ENCODE data around the gene FANCC. TPM values are rescaled to one million over a fixed set of nuclear protein-coding genes. Genes with fewer than 3 reads are reported as not detected.

FANCC gene
- total and polyA plus RNA-seq, 2 of the 4 experiments (the other 2 are of a cell fraction) = 4.7 to 6.3 TPM

- no peak overlapping the region for H4K8ac ChIP-seq (ENCODE audit: low read depth in 2 of 2, low read length in 2 of 2)
- no peak overlapping the region for H4K91ac ChIP-seq (ENCODE audit: insufficient read depth, low read depth, low read length)
- H3K4ac ChIP-seq (ENCODE audit: low read depth, low read length) = no peak overlapping the region
- WGBS, 2 experiments (ENCODE audit: extremely low coverage in 2 of 2, insufficient read length in 1 of 2) = 92% methylated on average over 6 of the region's 18 CpGs; no CpG with 5 or more reads in 1 of the 2 experiments
- no peak overlapping the region for H3K4me3 ChIP-seq (ENCODE audit: insufficient read depth, low read depth, low read length)
- no peak overlapping the region for H3K27ac ChIP-seq (ENCODE audit: insufficient read depth, low read length)
- H3K9me1 ChIP-seq (ENCODE audit: insufficient read depth, low read length) = no peaks in the 10 kb centered on the region
- H3K18ac ChIP-seq (ENCODE audit: low read depth, low read length) = no peak overlapping the region
- no peak overlapping the region for H2BK120ac ChIP-seq (ENCODE audit: low read depth, low read length)
- H3K36me3 ChIP-seq (ENCODE audit: control insufficient read depth, insufficient read depth, low read length) = no peaks in the 10 kb centered on the region
- H3K79me1 ChIP-seq (ENCODE audit: low read depth in 1 of 2, low read length in 2 of 2) = no peaks in the 10 kb centered on the region
- no TSS peak for BruUV-seq (replicated peaks)
- dilution Hi-C loops (cut with HindIII; ENCODE audit: low sequenced_read_pairs, unreplicated experiment) = no loop called here
- H3K27me3 ChIP-seq (ENCODE audit: control insufficient read depth, insufficient read depth, low read length) = peaks cover 12% of the 10 kb centered on the region; the same call in 1 of the 2 replicates
- no peaks in the 10 kb centered on the region for H4K20me1 ChIP-seq (ENCODE audit: insufficient read depth, low read length)
- H3K23ac ChIP-seq (ENCODE audit: low read depth, low read length) = no peak overlapping the region
- 0 out of 2 replicates have a peak, but pooled peaks cover 3% of the 10 kb centered on the region for H3K4me1 ChIP-seq (ENCODE audit: control insufficient read depth, insufficient read depth, low read length)
- H4K5ac ChIP-seq (ENCODE audit: low read depth, low read length) = no peak overlapping the region
- no peak overlapping the region for H3K4me2 ChIP-seq (ENCODE audit: low read depth, low read length)
- no peak overlapping the region for H2BK20ac ChIP-seq (ENCODE audit: low read depth, low read length)
- ATAC-seq (ENCODE audit: low read depth) (no peak), DNase-seq (no peak)
- in situ Hi-C loops (cut with MboI; ENCODE audit: low sequenced_read_pairs) = no loop called here
- H2AK5ac ChIP-seq (ENCODE audit: low read depth, low read length) = no peak overlapping the region
- H3K56ac ChIP-seq (ENCODE audit: extremely low read depth, insufficient read depth, low read length) = no peak overlapping the region
- ChIA-PET POLR2A (ENCODE audit: unreplicated experiment) (interaction anchor here (0.5 kb wide), 1 partner anchor 172 kb away, joined by 3 read pairs; no protein-coding TSS in a partner anchor), CTCF (no interaction called here)
- H2BK15ac ChIP-seq (ENCODE audit: low read depth, low read length) = no peak overlapping the region
- no peak for TF ChIP-seq BHLHE40 (IDR thresholded peaks at IDR 0.05; ENCODE audit: low read depth, low read length)
- TF ChIP-seq RFX5 (IDR thresholded peaks at IDR 0.05; ENCODE audit: low read depth, low read length) = no peak
- TF ChIP-seq, protein P1, sequence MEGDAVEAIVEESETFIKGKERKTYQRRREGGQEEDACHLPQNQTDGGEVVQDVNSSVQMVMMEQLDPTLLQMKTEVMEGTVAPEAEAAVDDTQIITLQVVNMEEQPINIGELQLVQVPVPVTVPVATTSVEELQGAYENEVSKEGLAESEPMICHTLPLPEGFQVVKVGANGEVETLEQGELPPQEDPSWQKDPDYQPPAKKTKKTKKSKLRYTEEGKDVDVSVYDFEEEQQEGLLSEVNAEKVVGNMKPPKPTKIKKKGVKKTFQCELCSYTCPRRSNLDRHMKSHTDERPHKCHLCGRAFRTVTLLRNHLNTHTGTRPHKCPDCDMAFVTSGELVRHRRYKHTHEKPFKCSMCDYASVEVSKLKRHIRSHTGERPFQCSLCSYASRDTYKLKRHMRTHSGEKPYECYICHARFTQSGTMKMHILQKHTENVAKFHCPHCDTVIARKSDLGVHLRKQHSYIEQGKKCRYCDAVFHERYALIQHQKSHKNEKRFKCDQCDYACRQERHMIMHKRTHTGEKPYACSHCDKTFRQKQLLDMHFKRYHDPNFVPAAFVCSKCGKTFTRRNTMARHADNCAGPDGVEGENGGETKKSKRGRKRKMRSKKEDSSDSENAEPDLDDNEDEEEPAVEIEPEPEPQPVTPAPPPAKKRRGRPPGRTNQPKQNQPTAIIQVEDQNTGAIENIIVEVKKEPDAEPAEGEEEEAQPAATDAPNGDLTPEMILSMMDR (conservative IDR thresholded peaks at IDR 0.05; ENCODE audit: low read depth, low read length) = no peak
- TF ChIP-seq POLR2A (IDR thresholded peaks at IDR 0.05; ENCODE audit: low read depth, low read length) = no peak
- no peak for TF ChIP-seq MAZ (IDR thresholded peaks at IDR 0.05; ENCODE audit: borderline replicate concordance, low read depth, low read length)
- no peak for TF ChIP-seq USF2 (IDR thresholded peaks at IDR 0.05; ENCODE audit: low read depth, low read length)
- TF ChIP-seq ELK1 (IDR thresholded peaks at IDR 0.05; ENCODE audit: borderline replicate concordance, low read depth, low read length) = no peak
- TF ChIP-seq CHD1 (IDR thresholded peaks at IDR 0.05; ENCODE audit: low read depth, low read length) = no peak
- TF ChIP-seq CEBPB (IDR thresholded peaks at IDR 0.05; ENCODE audit: low read depth, low read length) = no peak
- no peak for TF ChIP-seq NFE2L2 (IDR thresholded peaks at IDR 0.05; ENCODE audit: low read depth, low read length)
- TF ChIP-seq MXI1 (IDR thresholded peaks at IDR 0.05; ENCODE audit: borderline replicate concordance, low read depth, low read length) = no peak
- TF ChIP-seq RCOR1 (IDR thresholded peaks at IDR 0.05; ENCODE audit: insufficient replicate concordance, low read length) = no peak
- TF ChIP-seq FOS (IDR thresholded peaks at IDR 0.05; ENCODE audit: low read depth, low read length) = no peak
- no peak for TF ChIP-seq MAFK (IDR thresholded peaks at IDR 0.05; ENCODE audit: low read depth, low read length)
- TF ChIP-seq RAD21 (IDR thresholded peaks at IDR 0.05; ENCODE audit: low read length) = no peak
- no peak for TF ChIP-seq SMC3 (IDR thresholded peaks at IDR 0.05; ENCODE audit: low read depth, low read length)
- no peak overlapping the region for H2BK5ac ChIP-seq (ENCODE audit: low read depth, low read length, poor library complexity, severe bottlenecking)
- peaks cover 7% of the 10 kb centered on the region for H3K9me3 ChIP-seq (ENCODE audit: control insufficient read depth, insufficient read depth, low read length)
- no peak overlapping the region for H2AK9ac ChIP-seq (replicated peaks; ENCODE audit: low read depth, low read length, poor library complexity)
- intact Hi-C loops (cut with micrococcal nuclease) = no loop called here
- H3K9ac ChIP-seq (ENCODE audit: low read depth, low read length) = no peak overlapping the region
- H3K14ac ChIP-seq (replicated peaks; ENCODE audit: low read depth, low read length) = no peak overlapping the region
- no peak overlapping the region for H2AFZ ChIP-seq (replicated peaks; ENCODE audit: low read length, poor library complexity)
Observed at GRCh38 chr9:95350266-95350665, 32.8 kb upstream of the FANCC start.

Data from IMR-90 (cell line).